H9 (cell line): Measurements from ENCODE around the gene AP3B2. TPM values are rescaled to one million over a fixed set of nuclear protein-coding genes. Genes with fewer than 3 reads are reported as not detected.
A peak's percentile ranks its signal among the peaks of the same experiment; 100 is the strongest.

Experiments
- DNase-seq: peaks from one replicate; pipeline ENCODE4 v3.0.0-alpha.2; 2017
- H2AFZ ChIP-seq: one replicate; pipeline ENCODE4 v1.6.1; 2013; ENCODE audit warnings: mild to moderate bottlenecking, low read length, control low read depth, moderate library complexity
- H2AK5ac ChIP-seq: 2 replicates; pipeline ENCODE4 v1.6.1; 2013; ENCODE audit warnings: low read length, control low read depth, mixed read lengths; ENCODE audit not compliant: insufficient read length
- H2BK120ac ChIP-seq: one replicate; pipeline ENCODE4 v1.6.1; 2013; ENCODE audit warnings: low read depth, mild to moderate bottlenecking, low read length, control low read depth, inconsistent platforms; ENCODE audit not compliant: poor library complexity, severe bottlenecking
- H2BK12ac ChIP-seq: 2 replicates; pipeline ENCODE4 v1.6.1; 2013; ENCODE audit warnings: low read length, control low read depth, mixed read lengths, low read depth; ENCODE audit not compliant: insufficient read length
- H2BK15ac ChIP-seq: 2 replicates; pipeline ENCODE4 v1.6.1; 2013; ENCODE audit warnings: low read depth, low read length, control low read depth
- H2BK20ac ChIP-seq: one replicate; pipeline ENCODE4 v1.6.1; 2013; ENCODE audit warnings: low read depth, mild to moderate bottlenecking, low read length, control low read depth, inconsistent platforms; ENCODE audit not compliant: poor library complexity, severe bottlenecking
- H2BK5ac ChIP-seq: 2 replicates; pipeline ENCODE4 v1.6.1; 2013; ENCODE audit warnings: low read length, control low read depth, mixed read lengths; ENCODE audit not compliant: insufficient read length
- H3K14ac ChIP-seq: 2 replicates; pipeline ENCODE4 v1.6.1; 2013; ENCODE audit warnings: low read length, control low read depth; ENCODE audit not compliant: insufficient read depth
- H3K18ac ChIP-seq: 2 replicates; pipeline ENCODE4 v1.6.1; 2013; ENCODE audit warnings: low read depth, mild to moderate bottlenecking, mixed read lengths, low read length, control low read depth; ENCODE audit not compliant: insufficient read length
- H3K23ac ChIP-seq: 2 replicates; pipeline ENCODE4 v1.6.1; 2013; ENCODE audit warnings: low read length, control low read depth, mixed read lengths, low read depth; ENCODE audit not compliant: insufficient read length
- H3K23me2 ChIP-seq: 2 replicates; pipeline ENCODE4 v1.6.1; 2013; ENCODE audit warnings: low read depth, mild to moderate bottlenecking, mixed read lengths, low read length, control low read depth; ENCODE audit not compliant: insufficient read length, poor library complexity, severe bottlenecking
- H3K27ac ChIP-seq: 2 replicates; pipeline ENCODE4 v1.5.1; 2013; ENCODE audit warnings: low read length, control low read depth, mixed read lengths, low read depth; ENCODE audit not compliant: insufficient read length
- H3K27me3 ChIP-seq: 2 replicates; pipeline ENCODE4 v1.6.1; 2013; ENCODE audit warnings: low read length, control low read depth, inconsistent platforms; ENCODE audit not compliant: insufficient read depth
- H3K4ac ChIP-seq: 2 replicates; pipeline ENCODE4 v1.6.1; 2013; ENCODE audit warnings: low read depth, mild to moderate bottlenecking, control low read depth, inconsistent platforms, low read length, moderate library complexity
- H3K4me1 ChIP-seq: 2 replicates; pipeline ENCODE4 v1.6.1; 2013; ENCODE audit warnings: low read length, control low read depth, inconsistent platforms; ENCODE audit not compliant: insufficient read depth
- H3K4me2 ChIP-seq: 2 replicates; pipeline ENCODE4 v1.6.1; 2013; ENCODE audit warnings: low read length, control low read depth, mixed read lengths; ENCODE audit not compliant: insufficient read length, insufficient read depth
- H3K56ac ChIP-seq: 2 replicates; pipeline ENCODE4 v1.6.1; 2013; ENCODE audit warnings: low read depth, mild to moderate bottlenecking, mixed read lengths, low read length, control low read depth; ENCODE audit not compliant: insufficient read length
- H3K79me1 ChIP-seq: 2 replicates; pipeline ENCODE4 v1.6.1; 2013; ENCODE audit warnings: low read depth, mild to moderate bottlenecking, moderate library complexity, low read length, control low read depth, inconsistent platforms; ENCODE audit not compliant: insufficient read depth, poor library complexity, severe bottlenecking
- H3K79me2 ChIP-seq: 2 replicates; pipeline ENCODE4 v1.6.1; 2013; ENCODE audit warnings: low read length, control low read depth, inconsistent platforms; ENCODE audit not compliant: insufficient read depth
- H3K9ac ChIP-seq: 2 replicates; pipeline ENCODE4 v1.6.1; 2013; ENCODE audit warnings: low read length, control low read depth, mixed read lengths; ENCODE audit not compliant: insufficient read length; ENCODE audit errors: extremely low read depth
- H3K9me3 ChIP-seq: one replicate; pipeline ENCODE4 v1.6.1; 2013; ENCODE audit warnings: low read depth, low read length, inconsistent platforms; ENCODE audit not compliant: control insufficient read depth
- H3T11ph ChIP-seq: one replicate; pipeline ENCODE4 v1.6.1; 2013; ENCODE audit warnings: mild to moderate bottlenecking, low read length, control low read depth, inconsistent platforms
- H4K20me1 ChIP-seq: one replicate; pipeline ENCODE4 v1.6.1; 2013; ENCODE audit not compliant: control insufficient read depth, insufficient read length, insufficient read depth
- H4K5ac ChIP-seq: 2 replicates; pipeline ENCODE4 v1.6.1; 2013; ENCODE audit warnings: low read depth, mild to moderate bottlenecking, mixed read lengths, low read length, control low read depth; ENCODE audit not compliant: insufficient read length
- H4K8ac ChIP-seq: replicated peaks from 2 replicates; pipeline ENCODE4 v1.6.1; 2013; ENCODE audit warnings: low read length, control low read depth, mixed read lengths, low read depth; ENCODE audit not compliant: insufficient read length
- H4K91ac ChIP-seq: 2 replicates; pipeline ENCODE4 v1.6.1; 2013; ENCODE audit warnings: low read depth, mild to moderate bottlenecking, moderate library complexity, mixed read lengths, low read length, control low read depth; ENCODE audit not compliant: insufficient read length
- H3K27ac Mint-ChIP-seq, 3 experiments: 2 replicates in 2 of 3; 3 replicates in 1 of 3; pipeline ENCODE4 v1.8.0; 2020 to 2021; ENCODE audit warnings: mixed read lengths in 3 of 3, mild to moderate bottlenecking in 1 of 3, moderate library complexity in 1 of 3
- H3K27me3 Mint-ChIP-seq: 2 replicates; pipeline ENCODE4 v1.8.0; 2021; ENCODE audit warnings: low read depth, mild to moderate bottlenecking, moderate library complexity, mixed read lengths
- H3K36me3 Mint-ChIP-seq, 3 experiments: 2 replicates in 2 of 3; 3 replicates in 1 of 3; pipeline ENCODE4 v1.8.0; 2020 to 2021; ENCODE audit warnings: low read depth in 3 of 3, mixed read lengths in 3 of 3; ENCODE audit not compliant: insufficient read depth in 1 of 3
- H3K4me1 Mint-ChIP-seq, 2 experiments: 2 replicates each; pipeline ENCODE4 v1.8.0; 2020; ENCODE audit warnings: mixed read lengths in 2 of 2
- H3K4me3 Mint-ChIP-seq, 2 experiments: 2 replicates in 1 of 2; 3 replicates in 1 of 2; pipeline ENCODE4 v1.8.0; 2020 to 2021; ENCODE audit warnings: mild to moderate bottlenecking in 2 of 2, mixed read lengths in 2 of 2, moderate library complexity in 1 of 2
- H3K9me3 Mint-ChIP-seq, 2 experiments: 2 replicates in 1 of 2; 3 replicates in 1 of 2; pipeline ENCODE4 v1.8.0; 2020; ENCODE audit warnings: mild to moderate bottlenecking in 2 of 2, mixed read lengths in 2 of 2, moderate library complexity in 1 of 2
- CTCF ChIP-seq: fragments of 200-600 bp; sonication (generic); conservative IDR thresholded peaks from 3 replicates; pipeline ENCODE4 v1.8.0; 2021; ENCODE audit warnings: antibody characterized with exemption, mild to moderate bottlenecking
- WGBS: extraction: QIAGEN DNeasy Blood & Tissue Kit; methylation state at CpG from one replicate; pipeline ENCODE4 v1.1.7; 2013; ENCODE audit warnings: missing lambda C conversion rate, low lambda C conversion rate, mixed read lengths; ENCODE audit not compliant: insufficient read length; ENCODE audit errors: extremely low coverage; 5-methylcytosine and 5-hydroxymethylcytosine counted together
- total RNA-seq: library from RNA; stranded (reverse); gene quantifications from 2 replicates; pipeline ENCODE4 v1.2.1, GENCODE V29; 2021

AP3B2 gene
- total RNA-seq, 1 experiment from 2014 or later: 10.6 TPM

- no peaks in the 10 kb centered on the region for H3K9me3 Mint-ChIP-seq
- H3K79me2 ChIP-seq: no peaks in the 10 kb centered on the region
- no peaks in the 10 kb centered on the region for H4K20me1 ChIP-seq
- H2BK120ac ChIP-seq: no peak overlapping the region
- no peak overlapping the region for H3K27ac ChIP-seq
- no peak overlapping the region for H2AK5ac ChIP-seq
- no peak overlapping the region for H3K9ac ChIP-seq
- no peak overlapping the region for H3K4me2 ChIP-seq
- H3K4me1 Mint-ChIP-seq: peaks cover 3 to 8% of the 10 kb centered on the region in 2 experiments
- no peaks in the 10 kb centered on the region for H3K4me1 ChIP-seq
- H3K79me1 ChIP-seq: no peaks in the 10 kb centered on the region
- H3K9me3 ChIP-seq: no peaks in the 10 kb centered on the region
- H3K36me3 Mint-ChIP-seq: no peaks in the 10 kb centered on the region
- TF ChIP-seq CTCF: no peak
- no peak overlapping the region for H2BK20ac ChIP-seq
- H4K8ac ChIP-seq: no peak overlapping the region
- no peak overlapping the region for H3K18ac ChIP-seq
- no peak overlapping the region; the same call in 1 of the 2 replicates for H3K14ac ChIP-seq
- H3K27me3 Mint-ChIP-seq: no peaks in the 10 kb centered on the region
- no peak overlapping the region for H3K4me3 Mint-ChIP-seq
- H4K5ac ChIP-seq: no peak overlapping the region
- peak; percentile 76 for DNase-seq
- peak overlapping the region in 1 of 3 experiments; percentile 87; a peak in 3 of 7 replicates for H3K27ac Mint-ChIP-seq
- H2BK5ac ChIP-seq: no peak overlapping the region
- H3K27me3 ChIP-seq: no peaks in the 10 kb centered on the region
- H3K56ac ChIP-seq: no peak overlapping the region
- no peak overlapping the region for H3T11ph ChIP-seq
- no peak overlapping the region for H3K4ac ChIP-seq
- H2BK12ac ChIP-seq: no peak overlapping the region
- H4K91ac ChIP-seq: no peak overlapping the region
- no peak overlapping the region for H2AFZ ChIP-seq
- no peak overlapping the region for H2BK15ac ChIP-seq
- no CpG with 5 or more reads among the region's 11 CpGs for WGBS
- H3K23me2 ChIP-seq: no peaks in the 10 kb centered on the region
- no peak overlapping the region for H3K23ac ChIP-seq
These were observed 9.9 kb downstream of the AP3B2 start for GRCh38 chr15:82699726-82700125.
